NCI-H446 treated with DMSO at 0.1 percent for 48 hours (cell line): Measurements from ENCODE around the gene TLR9.
"Not testable (repeated sequence)": the region's sequence is repeated elsewhere in the genome, so short reads cannot be mapped to it uniquely, and the experiment has no call there.

Experiments used
- DNase-seq: peaks from one replicate; lab custom pipeline; 2025; lab: John Stamatoyannopoulos, UW

Gene TLR9

DNA sequence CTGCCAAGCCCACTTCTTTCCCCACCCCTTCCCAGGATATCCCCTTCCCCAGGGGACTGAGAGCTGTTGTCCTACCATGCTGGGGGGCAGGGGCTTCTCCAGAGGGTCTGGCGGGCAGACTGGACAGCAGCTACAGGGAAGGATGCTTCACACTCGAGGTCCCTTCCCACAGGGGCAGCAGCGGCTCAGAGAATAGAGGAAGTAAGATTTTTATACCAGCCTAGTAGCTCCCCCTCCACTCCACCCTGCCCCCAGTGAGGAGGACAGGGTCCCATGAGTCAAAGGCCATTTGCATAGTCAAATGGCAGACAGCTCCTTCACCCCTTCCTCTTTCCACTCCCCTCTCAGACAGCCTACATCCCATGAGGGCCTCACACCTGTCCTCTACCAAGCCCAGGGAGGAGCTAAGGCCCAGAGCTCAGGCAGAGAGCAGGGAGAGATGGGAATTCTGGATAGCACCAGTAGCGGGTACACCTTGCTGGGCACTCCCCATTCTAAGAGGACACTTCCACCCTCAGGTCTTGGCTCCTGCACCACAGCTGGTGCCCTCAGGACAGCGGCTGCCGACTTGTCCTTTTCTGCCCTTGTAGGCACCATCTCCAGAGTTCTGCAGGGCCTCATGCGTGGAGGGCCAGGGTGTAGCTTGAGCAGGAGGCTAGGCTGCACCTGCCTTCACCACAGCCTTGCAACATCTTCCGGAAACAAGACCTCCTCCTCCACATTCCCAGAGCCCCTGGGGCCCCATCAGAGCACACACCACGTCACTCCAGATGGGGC is at the start of gene TLR9:
TSS of gene TLR9 (minus strand) at position 194 of the 777 bp plus-strand sequence. CDS start at position 78, 116 bp downstream.
- DNase-seq: no peak

DNA sequence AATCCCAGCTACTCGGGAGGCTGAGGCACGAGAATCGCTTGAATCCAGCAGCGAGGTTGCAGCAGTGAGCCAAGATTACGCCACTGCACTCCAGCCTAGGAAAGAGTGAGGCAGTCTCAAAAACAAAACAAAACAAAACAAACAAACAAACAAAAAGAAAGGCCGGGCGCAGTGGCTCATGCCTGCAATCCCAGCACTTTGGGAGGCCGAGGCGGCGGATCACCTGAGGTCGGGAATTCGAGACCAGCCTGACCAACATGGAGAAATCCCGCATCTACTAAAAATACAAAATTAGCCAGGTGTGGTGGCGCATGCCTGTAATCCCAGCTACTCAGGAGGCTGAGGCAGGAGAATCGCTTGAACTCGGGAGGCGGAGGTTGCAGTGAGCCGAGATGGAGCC is 49.3 kb upstream of the TLR9 start:
- DNase-seq: not testable (repeated sequence)

DNA sequence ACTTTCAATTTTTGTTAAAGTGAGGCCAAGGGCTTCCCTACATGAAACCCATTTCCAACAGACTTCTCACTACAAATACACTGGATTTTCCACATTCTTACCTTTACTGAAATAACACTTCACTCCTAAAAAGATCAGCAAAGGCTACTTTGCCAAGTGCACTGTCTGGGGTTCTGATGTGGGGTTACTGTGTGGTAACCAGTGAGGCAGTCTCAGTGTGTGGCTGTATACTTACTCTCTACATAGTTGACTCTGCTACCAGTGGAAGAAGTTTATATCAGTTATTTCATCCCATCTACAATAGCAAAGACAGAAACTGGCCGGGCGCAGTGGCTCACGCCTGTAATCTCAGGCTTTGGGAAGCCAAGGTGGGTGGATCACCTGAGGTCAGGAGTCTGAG is 47.4 kb upstream of the TLR9 start:
- no peak for DNase-seq

DNA sequence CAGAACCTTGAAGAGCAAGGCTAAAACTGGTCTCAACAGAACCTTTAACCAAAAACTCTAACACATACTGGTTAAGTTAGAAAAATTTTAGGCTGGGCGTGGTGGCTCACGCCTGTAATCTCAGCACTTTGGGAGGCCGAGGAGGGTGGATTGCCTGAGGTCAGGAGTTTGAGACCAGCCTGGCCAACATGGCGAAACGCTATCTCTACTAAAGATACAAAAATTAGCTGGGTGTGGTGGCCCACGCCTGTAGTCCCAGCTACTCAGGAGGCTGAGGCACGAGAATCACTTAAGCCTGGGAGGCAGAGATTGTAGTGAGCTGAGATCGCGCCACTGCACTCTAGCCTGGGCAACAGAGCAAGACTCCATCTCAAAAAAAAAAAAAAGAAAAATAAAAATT is 46.7 kb upstream of the TLR9 start:
- DNase-seq: not testable (repeated sequence)

DNA sequence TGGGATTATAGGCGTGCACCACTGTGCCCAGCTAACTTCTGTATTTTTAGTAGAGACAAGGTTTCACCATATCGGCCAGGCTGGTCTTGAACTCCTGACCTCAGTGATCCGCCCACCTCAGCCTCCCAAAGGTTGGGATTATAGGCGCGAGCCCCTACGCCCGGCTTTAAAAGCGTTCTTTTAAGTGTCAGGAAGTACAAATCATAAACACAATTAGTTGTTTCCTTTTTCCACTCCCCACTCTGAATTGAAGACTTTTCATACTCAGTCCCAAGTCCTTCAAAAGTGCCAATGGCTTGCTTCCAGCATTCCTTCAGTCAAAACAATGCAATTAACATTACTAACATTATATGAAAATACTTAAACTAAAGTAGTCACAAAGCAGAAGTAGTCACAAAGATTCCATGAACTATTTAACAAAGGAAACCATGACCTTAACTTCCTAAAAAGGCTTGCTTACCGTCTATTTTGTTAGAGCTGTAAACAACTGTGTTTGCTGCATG is 44.9 kb upstream of the TLR9 start:
- no peak for DNase-seq

DNA sequence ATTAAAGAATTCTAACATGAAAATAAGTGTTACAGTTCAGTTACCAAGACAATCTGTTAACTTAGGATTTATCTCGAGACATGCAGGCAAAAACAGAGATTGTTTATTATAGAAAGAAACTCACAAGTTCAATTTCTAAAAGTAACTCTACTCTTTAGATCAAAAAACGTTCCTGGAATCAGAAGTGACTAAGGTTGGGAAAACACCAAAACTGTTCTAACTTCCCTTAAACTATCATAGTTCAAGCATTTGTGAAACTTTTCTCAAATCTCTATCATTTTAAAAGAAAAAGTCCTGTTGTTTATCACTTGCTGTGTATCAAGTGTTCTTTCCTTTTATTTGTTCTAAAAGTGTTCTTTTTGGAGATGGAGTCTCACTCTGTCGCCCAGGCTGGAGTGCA is 44.3 kb upstream of the TLR9 start:
- DNase-seq: no peak

GRCh38 chr3:52268036-52268435 is 42.6 kb upstream of the TLR9 start:
- DNase-seq: no peak

DNA sequence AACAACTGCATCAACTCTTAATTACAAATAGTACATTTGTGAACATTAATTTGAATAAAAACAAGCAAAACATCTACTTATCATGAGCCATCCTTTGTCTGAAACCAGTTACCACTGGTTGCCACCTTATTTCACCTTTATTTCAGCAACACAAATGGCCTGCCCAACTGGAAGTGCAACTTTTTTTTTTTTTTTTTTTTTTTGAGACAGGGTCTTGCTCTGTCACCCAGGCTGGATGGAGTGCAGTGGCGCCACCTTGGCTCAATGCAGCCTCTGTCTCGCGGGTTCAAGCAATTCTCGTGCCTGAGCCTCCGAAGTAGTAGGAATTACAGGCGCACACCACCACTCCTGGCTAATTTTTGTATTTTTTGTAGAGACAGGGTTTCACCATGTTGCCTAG is 39.9 kb upstream of the TLR9 start:
- no peak for DNase-seq

DNA sequence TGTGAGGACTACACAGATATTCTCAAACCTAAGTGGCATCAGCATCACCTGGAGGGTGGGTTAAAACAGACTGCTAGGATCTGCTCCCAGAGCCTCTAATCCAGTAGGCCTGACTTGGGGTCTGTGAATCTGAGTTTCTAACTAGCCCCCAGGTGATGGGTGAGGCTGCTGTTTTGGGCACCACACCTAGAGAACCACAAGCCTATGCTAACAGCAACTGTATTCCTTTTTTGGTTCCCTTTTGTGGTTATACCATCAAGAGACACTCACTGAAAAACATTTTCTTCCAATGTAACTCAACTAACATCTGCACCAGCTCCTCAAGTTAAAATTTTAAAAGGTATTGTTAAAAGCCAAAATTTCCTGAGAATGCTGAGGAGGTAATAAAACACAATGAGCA is 37.0 kb upstream of the TLR9 start:
- no peak for DNase-seq

DNA sequence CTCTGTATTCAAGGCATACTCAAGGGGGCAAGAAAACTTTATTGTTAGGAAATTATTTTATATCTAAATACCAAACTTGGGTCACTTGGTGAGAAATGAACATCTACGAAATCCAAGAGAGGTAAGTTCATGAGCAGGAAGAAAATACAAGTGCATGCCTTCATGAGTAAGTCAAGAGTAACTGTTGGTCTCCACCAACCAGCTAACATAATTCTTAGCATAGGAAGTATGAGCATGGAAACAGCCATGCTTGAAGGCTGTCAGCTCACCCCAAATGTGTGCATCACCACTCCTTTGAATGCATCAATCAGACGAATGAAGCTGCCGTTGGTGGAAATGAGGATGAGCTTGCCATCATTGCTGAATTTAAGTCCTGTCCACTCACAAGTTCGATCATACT is 34.0 kb upstream of the TLR9 start:
- no peak for DNase-seq

GRCh38 chr3:52259035-52259434 is 33.6 kb upstream of the TLR9 start:
- no peak for DNase-seq

DNA sequence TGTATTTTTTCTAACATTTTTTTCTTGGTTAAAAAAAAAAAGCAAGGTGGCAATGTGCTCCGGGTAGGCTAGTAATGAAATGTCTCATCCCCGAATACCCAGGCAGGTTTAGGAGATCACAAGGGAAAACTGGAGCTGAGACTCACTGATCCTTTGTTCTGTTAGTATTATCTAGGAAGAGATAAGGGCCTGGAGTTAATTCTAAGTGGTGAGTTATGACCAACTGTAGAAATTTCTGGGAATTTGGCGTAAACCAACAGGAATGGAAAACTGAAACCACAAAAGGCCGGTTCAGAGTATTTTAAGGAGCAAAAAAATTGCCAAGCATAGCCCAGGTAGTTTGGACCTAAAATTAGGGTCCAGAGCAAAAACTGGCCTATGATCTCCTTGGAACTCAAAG is 32.5 kb upstream of the TLR9 start:
- DNase-seq: no peak

DNA sequence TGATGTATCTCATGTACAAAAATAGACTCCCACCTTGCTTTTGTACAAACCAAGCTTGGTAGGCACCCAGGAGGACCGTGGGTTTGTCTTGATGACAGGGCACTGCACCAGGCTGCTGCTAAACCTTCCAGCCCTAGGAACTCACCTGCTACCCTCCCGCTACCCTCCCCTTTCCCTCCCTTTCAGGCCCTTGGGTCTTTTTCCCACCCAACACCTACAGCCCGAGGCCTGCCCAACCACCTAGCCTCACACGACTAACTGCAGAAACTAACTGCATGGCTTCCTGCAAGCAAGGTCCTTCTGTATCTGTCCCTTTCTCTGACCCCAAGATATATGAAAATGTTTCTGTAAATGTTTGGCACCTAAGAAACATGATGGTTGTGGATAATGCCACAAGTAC is 31.2 kb upstream of the TLR9 start:
- no peak for DNase-seq

DNA sequence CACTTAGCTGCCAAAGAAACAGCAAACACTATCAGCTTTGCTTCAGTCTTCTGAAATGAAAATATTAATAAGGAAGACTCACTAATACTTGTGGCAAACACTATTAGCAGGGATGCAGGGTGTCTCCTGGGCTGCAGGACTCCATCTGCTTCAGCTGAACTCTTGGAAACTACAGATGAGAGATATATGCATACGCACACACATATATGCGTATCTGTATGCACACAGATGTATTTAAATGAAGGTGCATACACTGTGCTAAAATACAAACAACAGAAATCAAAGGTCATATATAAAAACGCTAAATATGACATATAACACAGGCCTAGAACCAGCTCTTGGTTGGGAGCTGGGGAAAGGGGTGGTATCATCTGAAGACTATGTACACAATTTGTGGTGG is 30.7 kb upstream of the TLR9 start:
- no peak for DNase-seq

DNA sequence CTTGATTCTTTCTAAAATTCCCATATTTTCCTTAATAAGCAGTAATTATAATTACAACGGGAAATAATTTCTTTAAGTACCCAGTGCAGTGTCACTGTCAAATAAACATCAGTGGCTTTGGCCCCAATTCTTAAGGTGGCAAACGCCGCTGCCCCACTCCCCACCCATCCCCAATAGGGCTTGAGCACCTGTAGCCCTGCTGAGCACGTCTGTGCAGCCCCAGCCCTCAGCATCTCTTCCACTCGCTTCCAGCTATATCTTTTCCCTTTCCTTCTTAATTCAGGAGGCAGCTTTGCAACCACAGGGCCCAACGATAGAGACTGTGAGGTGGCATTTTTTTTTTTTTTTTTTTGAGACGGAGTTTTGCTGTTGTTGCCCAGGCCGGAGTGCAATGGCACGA is 29.2 kb upstream of the TLR9 start:
- no peak for DNase-seq

DNA sequence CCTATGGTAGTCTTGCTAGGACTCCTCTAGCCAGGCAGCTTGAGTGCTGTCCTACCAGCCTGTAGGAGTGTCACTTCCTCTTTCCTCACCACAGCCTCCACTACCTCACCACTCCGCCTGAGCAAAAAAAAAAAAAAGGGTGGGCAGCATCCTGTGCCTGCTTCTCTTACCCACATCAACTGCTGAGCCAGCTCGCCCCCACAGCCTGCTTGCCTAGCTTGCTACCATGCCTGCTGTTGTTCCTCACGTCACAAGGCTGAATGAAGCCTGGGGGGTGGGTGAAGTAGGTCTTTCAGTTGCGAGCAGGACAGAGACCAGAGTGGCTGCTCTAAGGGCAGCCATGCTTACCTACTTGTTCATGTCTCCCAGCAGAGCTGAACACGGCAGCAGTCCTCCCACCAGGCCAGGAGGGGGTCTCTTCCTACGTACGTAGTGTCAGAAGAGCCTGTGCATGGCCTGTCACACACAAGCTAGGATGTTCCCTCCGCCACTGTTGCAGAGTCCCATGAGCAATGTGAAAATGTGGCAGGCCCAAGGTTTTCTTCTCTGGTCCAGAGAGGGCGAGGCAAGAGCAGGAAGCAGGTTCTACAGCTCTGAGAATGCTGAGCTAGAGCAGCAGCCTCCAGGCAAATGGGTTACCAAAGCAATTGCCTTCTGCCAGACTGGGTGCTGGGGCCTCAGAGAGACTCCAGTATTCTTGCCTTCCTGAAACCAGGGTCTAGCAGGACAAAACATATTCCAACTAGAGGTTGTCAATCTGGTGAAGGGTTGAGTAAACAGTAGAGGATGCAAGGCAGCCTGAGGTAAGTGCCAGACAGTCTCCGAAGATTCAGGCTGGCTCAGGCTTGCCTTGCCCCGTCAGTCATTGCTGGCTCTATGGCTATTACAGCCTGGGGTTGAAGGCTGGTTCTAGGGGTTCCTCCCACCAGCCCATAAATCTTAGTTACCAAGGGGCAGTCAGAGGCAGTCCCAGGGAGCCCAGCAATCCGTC is 28.2 kb upstream of the TLR9 start:
- no peak for DNase-seq

GRCh38 chr3:52250122-52250521 is 24.7 kb upstream of the TLR9 start:
- DNase-seq: no peak

GRCh38 chr3:52249683-52250082 is 24.2 kb upstream of the TLR9 start:
- DNase-seq: no peak

- no peak for DNase-seq
These were observed 23.5 kb upstream of the TLR9 start for GRCh38 chr3:52248816-52249547.

GRCh38 chr3:52248165-52248541 is 22.7 kb upstream of the TLR9 start:
- DNase-seq: no peak

DNA sequence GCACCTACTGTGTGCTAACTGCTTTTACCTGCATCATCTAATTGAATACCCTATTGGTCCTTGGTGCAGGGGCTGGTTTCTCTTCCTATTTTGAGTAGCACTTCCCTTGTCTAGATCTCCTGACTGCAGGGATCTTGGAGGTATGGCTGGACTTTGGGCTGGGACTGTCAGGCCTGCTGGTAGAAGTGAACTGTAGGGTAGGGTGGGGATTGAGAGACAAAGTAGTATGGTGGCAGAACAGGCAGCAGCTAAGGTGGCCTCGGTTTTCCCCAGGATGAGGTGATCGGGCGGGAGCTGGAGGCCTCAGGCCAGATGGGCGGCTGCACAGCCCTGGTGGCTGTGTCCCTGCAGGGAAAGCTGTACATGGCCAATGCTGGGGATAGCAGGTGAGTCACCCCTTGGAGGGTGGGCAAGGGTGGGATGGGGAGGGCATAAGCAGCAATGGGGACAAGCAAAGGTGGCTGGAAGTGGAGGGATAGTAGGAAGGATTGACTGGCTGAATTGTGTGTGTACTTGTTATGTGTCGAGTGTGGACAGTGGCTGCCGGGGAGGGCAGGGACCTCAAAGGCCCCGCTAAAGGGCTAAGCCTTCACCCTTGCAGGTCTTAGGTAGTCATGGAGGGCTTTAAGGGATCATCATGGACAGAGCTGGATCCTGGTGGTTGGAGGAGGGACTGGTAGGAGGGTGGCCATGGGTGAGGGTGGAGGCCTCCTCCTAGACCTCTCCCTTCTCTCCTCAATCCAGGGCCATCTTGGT is 22.1 kb upstream of the TLR9 start:
- DNase-seq: no peak
